ENCODE results near the gene ATP2A3.

The ATP2A3 gene

DNA sequence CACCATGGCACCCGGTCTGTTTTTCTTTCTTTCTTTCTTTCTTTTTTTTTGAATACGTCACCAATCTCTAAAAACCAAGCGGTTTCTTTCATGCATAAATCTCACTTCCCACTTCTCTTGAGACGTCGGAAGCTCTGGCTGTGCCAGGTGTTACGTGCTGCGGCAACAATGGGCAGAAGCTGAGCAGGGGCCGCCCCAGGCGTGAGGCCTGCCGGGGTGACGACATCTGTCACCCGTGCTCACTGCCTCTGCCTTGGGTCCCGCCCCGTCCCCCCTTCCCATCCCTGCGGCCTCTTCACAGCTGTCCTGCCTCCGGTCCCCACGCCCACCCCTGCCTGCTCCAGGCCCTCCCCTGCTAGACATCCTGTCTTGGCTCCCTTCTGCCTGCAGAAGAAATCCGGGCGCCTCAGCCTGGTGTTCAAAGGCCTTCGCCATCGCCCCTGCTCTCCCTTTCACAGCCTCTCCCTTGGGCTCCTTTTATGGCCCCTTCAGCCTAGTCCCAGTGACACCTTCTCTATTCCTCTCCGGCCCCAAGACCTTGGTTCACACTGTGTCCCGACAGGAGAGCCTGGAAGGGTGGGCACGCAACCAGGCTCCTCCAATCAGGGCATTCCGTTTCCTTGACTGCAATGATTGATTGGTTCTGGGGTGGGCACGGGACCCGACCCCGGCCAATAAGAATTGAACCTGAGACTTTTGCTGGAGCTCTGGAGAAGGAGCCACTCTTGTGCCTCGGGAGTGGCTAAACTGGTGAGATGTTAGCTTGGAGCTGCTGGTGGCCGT lies 52.8 kb downstream of the ATP2A3 start:
- ATAC-seq: no peak
- TF ChIP-seq BACH2 (CRISPR knock-in tag; IDR thresholded peaks at IDR 0.05; ENCODE audit: borderline replicate concordance) (no peak), ZFP30 (CRISPR knock-in tag; IDR thresholded peaks at IDR 0.05) (no peak), CSDC2 (CRISPR knock-in tag; IDR thresholded peaks at IDR 0.05) (no peak), ESRRG (CRISPR knock-in tag; IDR thresholded peaks at IDR 0.05) (no peak), ZFP3 (CRISPR knock-in tag; IDR thresholded peaks at IDR 0.05) (no peak), ISL1 (CRISPR knock-in tag; IDR thresholded peaks at IDR 0.05) (no peak), PPARA (CRISPR knock-in tag; IDR thresholded peaks at IDR 0.05; ENCODE audit: borderline replicate concordance) (no peak), ZNF70 (CRISPR knock-in tag; IDR thresholded peaks at IDR 0.05) (no peak), SNAI2 (CRISPR knock-in tag; IDR thresholded peaks at IDR 0.05) (no peak), OSR1 (CRISPR knock-in tag; IDR thresholded peaks at IDR 0.05) (no peak), ZC3H10 (CRISPR knock-in tag; IDR thresholded peaks at IDR 0.05) (no peak), TCF4 (CRISPR knock-in tag; IDR thresholded peaks at IDR 0.05; ENCODE audit: borderline replicate concordance) (no peak)
- TF ChIP-seq, protein P1, sequence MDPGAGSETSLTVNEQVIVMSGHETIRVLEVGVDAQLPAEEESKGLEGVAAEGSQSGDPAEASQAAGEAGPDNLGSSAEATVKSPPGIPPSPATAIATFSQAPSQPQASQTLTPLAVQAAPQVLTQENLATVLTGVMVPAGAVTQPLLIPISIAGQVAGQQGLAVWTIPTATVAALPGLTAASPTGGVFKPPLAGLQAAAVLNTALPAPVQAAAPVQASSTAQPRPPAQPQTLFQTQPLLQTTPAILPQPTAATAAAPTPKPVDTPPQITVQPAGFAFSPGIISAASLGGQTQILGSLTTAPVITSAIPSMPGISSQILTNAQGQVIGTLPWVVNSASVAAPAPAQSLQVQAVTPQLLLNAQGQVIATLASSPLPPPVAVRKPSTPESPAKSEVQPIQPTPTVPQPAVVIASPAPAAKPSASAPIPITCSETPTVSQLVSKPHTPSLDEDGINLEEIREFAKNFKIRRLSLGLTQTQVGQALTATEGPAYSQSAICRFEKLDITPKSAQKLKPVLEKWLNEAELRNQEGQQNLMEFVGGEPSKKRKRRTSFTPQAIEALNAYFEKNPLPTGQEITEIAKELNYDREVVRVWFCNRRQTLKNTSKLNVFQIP (CRISPR knock-in tag; IDR thresholded peaks at IDR 0.05; ENCODE audit: borderline replicate concordance, low read depth): no peak

DNA sequence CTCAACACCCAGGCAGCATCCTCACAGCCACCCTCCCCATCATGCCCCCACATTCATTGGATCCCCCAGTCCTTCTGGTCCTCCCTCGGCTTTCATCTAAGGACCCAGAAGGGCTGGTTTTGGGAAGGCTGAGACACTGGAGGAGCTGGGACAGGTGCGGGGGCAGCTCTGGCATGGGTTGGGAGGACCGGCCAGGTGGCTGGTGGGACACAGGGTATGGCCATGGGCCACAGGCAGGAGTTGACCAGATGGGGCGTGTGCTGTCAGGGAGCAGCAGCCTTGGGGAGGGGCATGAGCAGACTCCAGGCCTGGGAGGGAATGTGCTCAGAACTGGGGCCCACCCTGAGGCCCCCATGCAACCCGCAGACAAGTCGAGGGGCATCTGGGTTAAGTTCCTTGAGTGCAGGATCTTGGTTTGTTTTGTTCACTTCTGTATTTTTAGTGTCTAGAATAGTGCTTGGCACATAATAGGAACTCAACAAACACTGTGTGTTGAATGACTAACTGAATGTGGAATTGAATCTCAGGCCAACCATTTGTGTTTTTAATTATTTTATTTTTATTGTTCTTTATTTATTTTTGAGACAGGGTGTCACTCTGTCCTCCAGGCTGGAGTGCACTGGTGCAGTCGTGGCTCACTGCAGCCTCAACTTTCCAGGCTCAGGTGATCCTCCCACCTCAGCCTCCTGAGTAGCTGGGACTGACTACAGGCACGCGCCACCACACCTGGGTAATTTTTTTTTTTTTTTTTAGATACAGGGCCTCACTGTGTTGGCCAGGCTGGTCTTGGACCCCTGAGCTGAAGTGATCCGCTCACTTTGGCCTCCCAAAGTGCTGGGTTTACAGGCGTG lies 53.6 kb downstream of the ATP2A3 start:
- TF ChIP-seq BACH2 (CRISPR knock-in tag; IDR thresholded peaks at IDR 0.05; ENCODE audit: borderline replicate concordance) (no peak), RARB (CRISPR knock-in tag; IDR thresholded peaks at IDR 0.05) (no peak), GLIS3 (CRISPR knock-in tag; IDR thresholded peaks at IDR 0.05) (no peak), OSR1 (CRISPR knock-in tag; IDR thresholded peaks at IDR 0.05) (no peak), ZFP3 (CRISPR knock-in tag; IDR thresholded peaks at IDR 0.05) (no peak), ESRRG (CRISPR knock-in tag; IDR thresholded peaks at IDR 0.05) (no peak), ISL1 (CRISPR knock-in tag; IDR thresholded peaks at IDR 0.05) (no peak), ZC3H10 (CRISPR knock-in tag; IDR thresholded peaks at IDR 0.05) (no peak), PPARA (CRISPR knock-in tag; IDR thresholded peaks at IDR 0.05; ENCODE audit: borderline replicate concordance) (no peak), ZNF565 (CRISPR knock-in tag; conservative IDR thresholded peaks at IDR 0.05; ENCODE audit: low read depth) (no peak), TCF4 (CRISPR knock-in tag; IDR thresholded peaks at IDR 0.05; ENCODE audit: borderline replicate concordance) (no peak), TOX (CRISPR knock-in tag; IDR thresholded peaks at IDR 0.05; ENCODE audit: borderline replicate concordance) (no peak), CSDC2 (CRISPR knock-in tag; IDR thresholded peaks at IDR 0.05) (no peak), ZFP30 (CRISPR knock-in tag; IDR thresholded peaks at IDR 0.05) (no peak), SNAI2 (CRISPR knock-in tag; IDR thresholded peaks at IDR 0.05) (no peak)
- TF ChIP-seq, protein P1 (CRISPR knock-in tag; IDR thresholded peaks at IDR 0.05; ENCODE audit: borderline replicate concordance, low read depth): no peak
- TF ChIP-seq, protein P2, sequence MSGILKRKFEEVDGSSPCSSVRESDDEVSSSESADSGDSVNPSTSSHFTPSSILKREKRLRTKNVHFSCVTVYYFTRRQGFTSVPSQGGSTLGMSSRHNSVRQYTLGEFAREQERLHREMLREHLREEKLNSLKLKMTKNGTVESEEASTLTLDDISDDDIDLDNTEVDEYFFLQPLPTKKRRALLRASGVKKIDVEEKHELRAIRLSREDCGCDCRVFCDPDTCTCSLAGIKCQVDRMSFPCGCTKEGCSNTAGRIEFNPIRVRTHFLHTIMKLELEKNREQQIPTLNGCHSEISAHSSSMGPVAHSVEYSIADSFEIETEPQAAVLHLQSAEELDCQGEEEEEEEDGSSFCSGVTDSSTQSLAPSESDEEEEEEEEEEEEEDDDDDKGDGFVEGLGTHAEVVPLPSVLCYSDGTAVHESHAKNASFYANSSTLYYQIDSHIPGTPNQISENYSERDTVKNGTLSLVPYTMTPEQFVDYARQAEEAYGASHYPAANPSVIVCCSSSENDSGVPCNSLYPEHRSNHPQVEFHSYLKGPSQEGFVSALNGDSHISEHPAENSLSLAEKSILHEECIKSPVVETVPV (CRISPR knock-in tag; IDR thresholded peaks at IDR 0.05): no peak
- TF ChIP-seq, protein P3, sequence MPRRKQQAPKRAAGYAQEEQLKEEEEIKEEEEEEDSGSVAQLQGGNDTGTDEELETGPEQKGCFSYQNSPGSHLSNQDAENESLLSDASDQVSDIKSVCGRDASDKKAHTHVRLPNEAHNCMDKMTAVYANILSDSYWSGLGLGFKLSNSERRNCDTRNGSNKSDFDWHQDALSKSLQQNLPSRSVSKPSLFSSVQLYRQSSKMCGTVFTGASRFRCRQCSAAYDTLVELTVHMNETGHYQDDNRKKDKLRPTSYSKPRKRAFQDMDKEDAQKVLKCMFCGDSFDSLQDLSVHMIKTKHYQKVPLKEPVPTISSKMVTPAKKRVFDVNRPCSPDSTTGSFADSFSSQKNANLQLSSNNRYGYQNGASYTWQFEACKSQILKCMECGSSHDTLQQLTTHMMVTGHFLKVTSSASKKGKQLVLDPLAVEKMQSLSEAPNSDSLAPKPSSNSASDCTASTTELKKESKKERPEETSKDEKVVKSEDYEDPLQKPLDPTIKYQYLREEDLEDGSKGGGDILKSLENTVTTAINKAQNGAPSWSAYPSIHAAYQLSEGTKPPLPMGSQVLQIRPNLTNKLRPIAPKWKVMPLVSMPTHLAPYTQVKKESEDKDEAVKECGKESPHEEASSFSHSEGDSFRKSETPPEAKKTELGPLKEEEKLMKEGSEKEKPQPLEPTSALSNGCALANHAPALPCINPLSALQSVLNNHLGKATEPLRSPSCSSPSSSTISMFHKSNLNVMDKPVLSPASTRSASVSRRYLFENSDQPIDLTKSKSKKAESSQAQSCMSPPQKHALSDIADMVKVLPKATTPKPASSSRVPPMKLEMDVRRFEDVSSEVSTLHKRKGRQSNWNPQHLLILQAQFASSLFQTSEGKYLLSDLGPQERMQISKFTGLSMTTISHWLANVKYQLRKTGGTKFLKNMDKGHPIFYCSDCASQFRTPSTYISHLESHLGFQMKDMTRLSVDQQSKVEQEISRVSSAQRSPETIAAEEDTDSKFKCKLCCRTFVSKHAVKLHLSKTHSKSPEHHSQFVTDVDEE (CRISPR knock-in tag; IDR thresholded peaks at IDR 0.05): no peak
- TF ChIP-seq, protein P4, sequence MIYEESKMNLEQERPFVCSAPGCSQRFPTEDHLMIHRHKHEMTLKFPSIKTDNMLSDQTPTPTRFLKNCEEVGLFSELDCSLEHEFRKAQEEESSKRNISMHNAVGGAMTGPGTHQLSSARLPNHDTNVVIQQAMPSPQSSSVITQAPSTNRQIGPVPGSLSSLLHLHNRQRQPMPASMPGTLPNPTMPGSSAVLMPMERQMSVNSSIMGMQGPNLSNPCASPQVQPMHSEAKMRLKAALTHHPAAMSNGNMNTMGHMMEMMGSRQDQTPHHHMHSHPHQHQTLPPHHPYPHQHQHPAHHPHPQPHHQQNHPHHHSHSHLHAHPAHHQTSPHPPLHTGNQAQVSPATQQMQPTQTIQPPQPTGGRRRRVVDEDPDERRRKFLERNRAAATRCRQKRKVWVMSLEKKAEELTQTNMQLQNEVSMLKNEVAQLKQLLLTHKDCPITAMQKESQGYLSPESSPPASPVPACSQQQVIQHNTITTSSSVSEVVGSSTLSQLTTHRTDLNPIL (CRISPR knock-in tag; IDR thresholded peaks at IDR 0.05; ENCODE audit: low read depth): no peak
- TF ChIP-seq, protein P5, sequence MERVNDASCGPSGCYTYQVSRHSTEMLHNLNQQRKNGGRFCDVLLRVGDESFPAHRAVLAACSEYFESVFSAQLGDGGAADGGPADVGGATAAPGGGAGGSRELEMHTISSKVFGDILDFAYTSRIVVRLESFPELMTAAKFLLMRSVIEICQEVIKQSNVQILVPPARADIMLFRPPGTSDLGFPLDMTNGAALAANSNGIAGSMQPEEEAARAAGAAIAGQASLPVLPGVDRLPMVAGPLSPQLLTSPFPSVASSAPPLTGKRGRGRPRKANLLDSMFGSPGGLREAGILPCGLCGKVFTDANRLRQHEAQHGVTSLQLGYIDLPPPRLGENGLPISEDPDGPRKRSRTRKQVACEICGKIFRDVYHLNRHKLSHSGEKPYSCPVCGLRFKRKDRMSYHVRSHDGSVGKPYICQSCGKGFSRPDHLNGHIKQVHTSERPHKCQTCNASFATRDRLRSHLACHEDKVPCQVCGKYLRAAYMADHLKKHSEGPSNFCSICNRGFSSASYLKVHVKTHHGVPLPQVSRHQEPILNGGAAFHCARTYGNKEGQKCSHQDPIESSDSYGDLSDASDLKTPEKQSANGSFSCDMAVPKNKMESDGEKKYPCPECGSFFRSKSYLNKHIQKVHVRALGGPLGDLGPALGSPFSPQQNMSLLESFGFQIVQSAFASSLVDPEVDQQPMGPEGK (CRISPR knock-in tag; IDR thresholded peaks at IDR 0.05; ENCODE audit: borderline replicate concordance): no peak
- ATAC-seq: no peak

All from SK-N-SH treated with all-trans-retinoic acid at 6 μM for 48 hours (cell line).